HG03521 (cell line): Measurements from ENCODE around the gene RNF213.

Experiments
- ATAC-seq: cut with Tn5 transposase; IDR thresholded peaks from one replicate; pipeline ENCODE4 v1.9.1; 2021; ENCODE audit warnings: mild to moderate bottlenecking, moderate library complexity; ENCODE audit not compliant: unreplicated experiment

Gene RNF213

GRCh38 chr17:80347536-80347935 is 86.9 kb downstream of the RNF213 start:
- ATAC-seq: no peak

GRCh38 chr17:80347948-80348351 is 87.3 kb downstream of the RNF213 start:
- ATAC-seq: no peak

GRCh38 chr17:80348551-80349150 is 88.0 kb downstream of the RNF213 start:
- no peak for ATAC-seq

- no peak for ATAC-seq
Observed at GRCh38 chr17:80349151-80349651, 88.5 kb downstream of the RNF213 start.

GRCh38 chr17:80349751-80350150 is 89.1 kb downstream of the RNF213 start:
- no peak for ATAC-seq

- no peak for ATAC-seq
Observed at GRCh38 chr17:80352216-80352895, 91.7 kb downstream of the RNF213 start.

GRCh38 chr17:80352991-80353665 is 92.5 kb downstream of the RNF213 start:
- no peak for ATAC-seq

- no peak for ATAC-seq
Observed at GRCh38 chr17:80353718-80354275, 93.1 kb downstream of the RNF213 start.

GRCh38 chr17:80354336-80354735 is 93.7 kb downstream of the RNF213 start:
- ATAC-seq: no peak

GRCh38 chr17:80356231-80356856 is 95.7 kb downstream of the RNF213 start:
- no peak for ATAC-seq

- ATAC-seq: no peak
Observed at GRCh38 chr17:80358131-80358530, 97.5 kb downstream of the RNF213 start.

- no peak for ATAC-seq
Observed at GRCh38 chr17:80358861-80359260, 98.2 kb downstream of the RNF213 start.

- ATAC-seq: no peak
Observed at GRCh38 chr17:80359422-80360110, 98.9 kb downstream of the RNF213 start.

GRCh38 chr17:80360396-80360795 is 99.7 kb downstream of the RNF213 start:
- no peak for ATAC-seq

GRCh38 chr17:80361495-80362220 is 101.0 kb downstream of the RNF213 start:
- no peak for ATAC-seq

- no peak for ATAC-seq
Observed at GRCh38 chr17:80362428-80363119, 101.9 kb downstream of the RNF213 start.

- no peak for ATAC-seq
Observed at GRCh38 chr17:80363120-80363515, 102.5 kb downstream of the RNF213 start.

- no peak for ATAC-seq
Observed at GRCh38 chr17:80363518-80364090, 103.0 kb downstream of the RNF213 start.

- no peak for ATAC-seq
Observed at GRCh38 chr17:80364091-80364691, 103.5 kb downstream of the RNF213 start.
